GM12891 (cell line): ENCODE measurements around the gene ACOD1.

Experiments used
- POLR2A ChIP-seq: IDR thresholded peaks from 2 replicates; pipeline ENCODE4 v1.6.1; 2011; ENCODE audit warnings: low read depth, low read length, control low read depth
- TAF1 ChIP-seq: IDR thresholded peaks from 2 replicates; pipeline ENCODE4 v1.6.1; 2011; ENCODE audit warnings: low read depth, low read length, control low read depth

DNA sequence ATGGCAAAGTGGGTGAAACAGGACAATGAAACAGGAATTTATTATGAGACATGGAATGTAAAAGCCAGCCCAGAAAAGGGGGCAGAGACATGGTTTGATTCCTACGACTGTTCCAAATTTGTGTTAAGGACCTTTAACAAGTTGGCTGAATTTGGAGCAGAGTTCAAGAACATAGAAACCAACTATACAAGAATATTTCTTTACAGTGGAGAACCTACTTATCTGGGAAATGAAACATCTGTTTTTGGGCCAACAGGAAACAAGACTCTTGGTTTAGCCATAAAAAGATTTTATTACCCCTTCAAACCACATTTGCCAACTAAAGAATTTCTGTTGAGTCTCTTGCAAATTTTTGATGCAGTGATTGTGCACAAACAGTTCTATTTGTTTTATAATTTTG lies 52.2 kb downstream of the ACOD1 start:
- TF ChIP-seq POLR2A (no peak), TAF1 (no peak)
